Endodermal cell (in vitro differentiated cells): ENCODE results near the gene MEGF11. TPM values are rescaled to one million over a fixed set of nuclear protein-coding genes. Genes with fewer than 3 reads are reported as not detected.
A peak's percentile ranks its signal among the peaks of the same experiment; 100 is the strongest.
"Not testable (repeated sequence)": the region's sequence is repeated elsewhere in the genome, so short reads cannot be mapped to it uniquely, and the experiment has no call there.

Source experiments
- DNase-seq: peaks from one replicate; pipeline ENCODE4 v3.0.0-alpha.2; 2017
- H3K27ac ChIP-seq: 2 replicates; pipeline ENCODE4 v1.5.1; 2013; ENCODE audit warnings: mild to moderate bottlenecking, low read depth, low read length, moderate library complexity
- H3K27me3 ChIP-seq: 2 replicates; pipeline ENCODE4 v1.6.1; 2013; ENCODE audit warnings: mild to moderate bottlenecking, low read length, moderate library complexity; ENCODE audit not compliant: insufficient read depth, control insufficient read depth, poor library complexity, severe bottlenecking
- H3K36me3 ChIP-seq: 2 replicates; pipeline ENCODE4 v1.7.0; 2013; ENCODE audit warnings: mild to moderate bottlenecking, low read length, moderate library complexity; ENCODE audit not compliant: control insufficient read depth, insufficient read depth
- H3K4me1 ChIP-seq: one replicate; pipeline ENCODE4 v1.7.0; 2013; ENCODE audit warnings: low read length; ENCODE audit not compliant: control insufficient read depth, insufficient read depth
- H3K4me3 ChIP-seq: 2 replicates; pipeline ENCODE4 v1.5.1; 2013; ENCODE audit warnings: mild to moderate bottlenecking, low read length, moderate library complexity
- H3K9ac ChIP-seq: 2 replicates; pipeline ENCODE4 v1.6.1; 2013; ENCODE audit warnings: mild to moderate bottlenecking, low read length, moderate library complexity; ENCODE audit not compliant: poor library complexity, severe bottlenecking; ENCODE audit errors: extremely low read depth
- H3K9me3 ChIP-seq: 2 replicates; pipeline ENCODE4 v1.6.1; 2013; ENCODE audit warnings: mild to moderate bottlenecking, low read length, moderate library complexity; ENCODE audit not compliant: control insufficient read depth
- H3K27ac Mint-ChIP-seq: 2 replicates; pipeline ENCODE4 v1.8.0; 2020; ENCODE audit warnings: mixed read lengths
- H3K27me3 Mint-ChIP-seq: 2 replicates; pipeline ENCODE4 v1.8.0; 2021; ENCODE audit warnings: mild to moderate bottlenecking, mixed read lengths; ENCODE audit not compliant: insufficient read depth
- H3K36me3 Mint-ChIP-seq: 2 replicates; pipeline ENCODE4 v1.8.0; 2020; ENCODE audit warnings: low read depth, mixed read lengths
- H3K4me1 Mint-ChIP-seq: 2 replicates; pipeline ENCODE4 v1.8.0; 2020; ENCODE audit warnings: mixed read lengths
- H3K4me3 Mint-ChIP-seq: 2 replicates; pipeline ENCODE4 v1.8.0; 2020; ENCODE audit warnings: mild to moderate bottlenecking, moderate library complexity, mixed read lengths
- H3K9me3 Mint-ChIP-seq: 2 replicates; pipeline ENCODE4 v1.8.0; 2020; ENCODE audit warnings: mild to moderate bottlenecking, mixed read lengths
- WGBS, 2 experiments: methylation state at CpG; one replicate each; pipeline versions ENCODE4 v1.1.5 to v1.1.7; 2013; ENCODE audit warnings: missing lambda C conversion rate in 2 of 2, mixed read lengths in 1 of 2; ENCODE audit not compliant: insufficient coverage in 1 of 2, insufficient read length in 1 of 2; 5-methylcytosine and 5-hydroxymethylcytosine counted together
- total RNA-seq, 2 donors: library from RNA; stranded (reverse); fragmentation: NEBNext Ultra II Directional in 1 of 2; extraction: Animal tissue kit (Norgen Biotek cat#: 25700) in 1 of 2; gene quantifications; 2 replicates in 1 of 2; 3 replicates in 1 of 2; pipeline ENCODE4 v1.2.1, GENCODE V29; 2021
- TF ChIP-seq, protein P1 (sequence below): fragments of 200-600 bp; sonication (generic); conservative IDR thresholded peaks from 2 replicates; pipeline ENCODE4 v1.5.0; 2021; ENCODE audit warnings: antibody characterized with exemption, mild to moderate bottlenecking

Gene MEGF11
- total RNA-seq, 2 donors from 2014 or later = 0.73 to 1.2 TPM

DNA sequence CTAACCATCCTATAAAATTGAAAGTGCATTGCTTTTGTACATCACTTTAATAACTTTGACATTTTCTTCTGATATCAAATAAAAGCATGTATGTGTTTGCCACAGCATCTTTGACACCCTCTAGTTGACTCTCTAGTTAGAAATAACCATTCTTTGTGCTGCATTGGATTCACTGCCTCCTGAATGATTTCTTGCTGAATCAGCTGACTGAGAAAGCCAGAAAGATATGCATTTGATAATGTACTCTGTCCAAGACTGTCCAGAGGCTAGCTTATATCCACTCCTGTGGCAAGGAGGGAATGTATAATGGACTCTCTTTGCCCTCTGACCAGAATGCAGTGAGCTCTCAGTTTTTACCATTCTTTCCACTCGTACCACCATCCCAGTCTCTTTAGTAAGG is 378.1 kb downstream of the MEGF11 start:
- Histone ChIP-seq H3K4me3 (no peak overlapping the region), H3K36me3 (peaks cover 45% of the 10 kb centered on the region), H3K27ac (no peak overlapping the region), H3K9me3 (no peaks in the 10 kb centered on the region), H3K27me3 (no peaks in the 10 kb centered on the region), H3K4me1 (no peaks in the 10 kb centered on the region), H3K9ac (no peak overlapping the region)
- H3K4me3 Mint-ChIP-seq = no peak overlapping the region
- H3K36me3 Mint-ChIP-seq = peaks cover 37% of the 10 kb centered on the region
- H3K27me3 Mint-ChIP-seq = no peaks in the 10 kb centered on the region
- H3K27ac Mint-ChIP-seq = peak overlapping the region; percentile 50
- H3K4me1 Mint-ChIP-seq = no peaks in the 10 kb centered on the region
- DNase-seq = no peak
- 75% methylated on average over 1 of the region's 1 CpG; no CpG with 5 or more reads in 1 of the 2 experiments for WGBS, 2 experiments
- H3K9me3 Mint-ChIP-seq = no peaks in the 10 kb centered on the region
- TF ChIP-seq, protein P1, sequence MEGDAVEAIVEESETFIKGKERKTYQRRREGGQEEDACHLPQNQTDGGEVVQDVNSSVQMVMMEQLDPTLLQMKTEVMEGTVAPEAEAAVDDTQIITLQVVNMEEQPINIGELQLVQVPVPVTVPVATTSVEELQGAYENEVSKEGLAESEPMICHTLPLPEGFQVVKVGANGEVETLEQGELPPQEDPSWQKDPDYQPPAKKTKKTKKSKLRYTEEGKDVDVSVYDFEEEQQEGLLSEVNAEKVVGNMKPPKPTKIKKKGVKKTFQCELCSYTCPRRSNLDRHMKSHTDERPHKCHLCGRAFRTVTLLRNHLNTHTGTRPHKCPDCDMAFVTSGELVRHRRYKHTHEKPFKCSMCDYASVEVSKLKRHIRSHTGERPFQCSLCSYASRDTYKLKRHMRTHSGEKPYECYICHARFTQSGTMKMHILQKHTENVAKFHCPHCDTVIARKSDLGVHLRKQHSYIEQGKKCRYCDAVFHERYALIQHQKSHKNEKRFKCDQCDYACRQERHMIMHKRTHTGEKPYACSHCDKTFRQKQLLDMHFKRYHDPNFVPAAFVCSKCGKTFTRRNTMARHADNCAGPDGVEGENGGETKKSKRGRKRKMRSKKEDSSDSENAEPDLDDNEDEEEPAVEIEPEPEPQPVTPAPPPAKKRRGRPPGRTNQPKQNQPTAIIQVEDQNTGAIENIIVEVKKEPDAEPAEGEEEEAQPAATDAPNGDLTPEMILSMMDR = no peak

DNA sequence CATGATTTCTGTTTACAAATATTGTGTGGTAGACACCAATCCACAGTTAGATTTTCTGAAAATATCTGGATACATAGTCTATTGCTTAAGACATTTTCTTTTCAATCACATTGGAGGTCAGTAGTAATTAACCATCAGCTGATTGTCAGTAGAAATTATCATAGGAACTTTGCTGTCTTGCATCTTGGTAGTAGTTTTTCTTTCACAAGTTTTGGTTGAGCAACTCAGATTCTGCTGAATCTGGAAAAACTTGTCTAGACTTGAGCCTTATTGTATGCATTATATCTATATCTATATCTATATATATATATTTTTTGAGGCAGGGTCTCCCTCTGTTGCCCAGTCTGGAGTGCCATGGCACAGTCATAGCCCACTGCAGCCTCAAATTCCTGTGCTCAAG is 380.3 kb downstream of the MEGF11 start:
- Histone ChIP-seq H3K9ac (no peak overlapping the region), H3K4me1 (no peaks in the 10 kb centered on the region), H3K36me3 (peaks cover 25% of the 10 kb centered on the region), H3K4me3 (no peak overlapping the region), H3K9me3 (no peaks in the 10 kb centered on the region), H3K27me3 (no peaks in the 10 kb centered on the region), H3K27ac (no peak overlapping the region)
- H3K36me3 Mint-ChIP-seq = peaks cover 25% of the 10 kb centered on the region
- TF ChIP-seq, protein P1 = no peak
- H3K27me3 Mint-ChIP-seq = no peaks in the 10 kb centered on the region
- H3K9me3 Mint-ChIP-seq = no peaks in the 10 kb centered on the region
- H3K27ac Mint-ChIP-seq = no peak overlapping the region
- H3K4me3 Mint-ChIP-seq = no peak overlapping the region
- no peak for DNase-seq
- H3K4me1 Mint-ChIP-seq = no peaks in the 10 kb centered on the region

DNA sequence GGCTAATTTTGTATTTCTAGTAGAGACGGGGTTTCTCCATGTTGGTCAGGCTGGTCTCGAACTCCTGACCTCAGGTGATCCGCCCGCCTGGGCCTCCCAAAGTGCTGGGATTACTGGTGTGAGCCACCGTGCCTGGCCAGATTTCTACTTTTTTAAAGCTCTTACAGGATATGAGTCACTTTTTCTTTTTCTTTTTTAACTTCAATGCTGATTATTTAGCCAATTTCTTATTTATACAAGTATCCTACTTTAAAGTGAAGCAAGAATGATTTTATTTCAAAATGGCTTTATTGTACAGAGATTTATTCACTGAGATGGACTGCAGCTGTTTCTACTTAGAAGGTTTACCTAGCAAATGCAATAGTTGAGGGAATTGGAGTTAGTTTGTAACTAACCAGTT is 381.0 kb downstream of the MEGF11 start:
- not testable (repeated sequence) for H3K4me1 ChIP-seq, H3K4me1 Mint-ChIP-seq, H3K27ac ChIP-seq, H3K27me3 Mint-ChIP-seq, H3K27me3 ChIP-seq, H3K9ac ChIP-seq, H3K9me3 Mint-ChIP-seq, H3K4me3 Mint-ChIP-seq, H3K27ac Mint-ChIP-seq, H3K4me3 ChIP-seq, H3K9me3 ChIP-seq, DNase-seq
- H3K36me3 ChIP-seq = peaks cover 18% of the 10 kb centered on the region
- WGBS, 2 experiments = 94 to 96% methylated on average over 4 to 5 of the region's 5 CpGs
- H3K36me3 Mint-ChIP-seq = peaks cover 18% of the 10 kb centered on the region

DNA sequence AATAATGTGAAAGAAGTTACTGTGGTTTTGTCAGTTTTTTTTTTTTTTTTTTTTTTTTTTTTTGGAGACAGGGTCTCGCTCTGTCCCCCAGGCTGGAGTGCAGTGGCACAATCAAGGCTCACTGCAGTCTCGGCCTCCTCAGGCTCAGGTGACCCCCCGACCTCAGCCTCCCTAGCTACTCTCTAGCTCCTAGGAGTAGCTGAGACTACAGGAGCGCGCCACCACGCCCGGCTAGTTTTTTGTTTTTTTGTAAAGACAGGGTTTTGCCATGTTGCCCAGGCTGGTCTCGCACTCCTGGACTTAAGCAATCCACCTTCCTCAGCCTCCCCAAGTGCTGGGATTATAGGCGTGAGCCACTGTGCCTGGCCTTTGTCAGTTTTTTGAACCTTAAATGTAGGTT is 381.7 kb downstream of the MEGF11 start:
- WGBS, 2 experiments = 93 to 100% methylated on average over 2 to 9 of the region's 9 CpGs
- not testable (repeated sequence) for H3K27ac Mint-ChIP-seq, H3K4me1 ChIP-seq, H3K9ac ChIP-seq, H3K27ac ChIP-seq, H3K9me3 Mint-ChIP-seq, H3K9me3 ChIP-seq, H3K4me3 Mint-ChIP-seq, DNase-seq, H3K27me3 ChIP-seq, H3K27me3 Mint-ChIP-seq, H3K4me1 Mint-ChIP-seq
- Histone ChIP-seq H3K36me3 (peaks cover 11% of the 10 kb centered on the region), H3K4me3 (peak overlapping the region; percentile 97)
- peaks cover 13% of the 10 kb centered on the region for H3K36me3 Mint-ChIP-seq
